ENCODE results near the gene NEDD4L.

Gene NEDD4L

GRCh38 chr18:58446391-58447060 lies 402.5 kb downstream of the NEDD4L start:
- H3K4me3 ChIP-seq (ENCODE audit: low read depth, low read length), result no peak overlapping the region
- TF ChIP-seq, protein P1, sequence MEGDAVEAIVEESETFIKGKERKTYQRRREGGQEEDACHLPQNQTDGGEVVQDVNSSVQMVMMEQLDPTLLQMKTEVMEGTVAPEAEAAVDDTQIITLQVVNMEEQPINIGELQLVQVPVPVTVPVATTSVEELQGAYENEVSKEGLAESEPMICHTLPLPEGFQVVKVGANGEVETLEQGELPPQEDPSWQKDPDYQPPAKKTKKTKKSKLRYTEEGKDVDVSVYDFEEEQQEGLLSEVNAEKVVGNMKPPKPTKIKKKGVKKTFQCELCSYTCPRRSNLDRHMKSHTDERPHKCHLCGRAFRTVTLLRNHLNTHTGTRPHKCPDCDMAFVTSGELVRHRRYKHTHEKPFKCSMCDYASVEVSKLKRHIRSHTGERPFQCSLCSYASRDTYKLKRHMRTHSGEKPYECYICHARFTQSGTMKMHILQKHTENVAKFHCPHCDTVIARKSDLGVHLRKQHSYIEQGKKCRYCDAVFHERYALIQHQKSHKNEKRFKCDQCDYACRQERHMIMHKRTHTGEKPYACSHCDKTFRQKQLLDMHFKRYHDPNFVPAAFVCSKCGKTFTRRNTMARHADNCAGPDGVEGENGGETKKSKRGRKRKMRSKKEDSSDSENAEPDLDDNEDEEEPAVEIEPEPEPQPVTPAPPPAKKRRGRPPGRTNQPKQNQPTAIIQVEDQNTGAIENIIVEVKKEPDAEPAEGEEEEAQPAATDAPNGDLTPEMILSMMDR (IDR thresholded peaks at IDR 0.05; ENCODE audit: borderline replicate concordance, insufficient read depth, low read depth, low read length), result no peak

DNA sequence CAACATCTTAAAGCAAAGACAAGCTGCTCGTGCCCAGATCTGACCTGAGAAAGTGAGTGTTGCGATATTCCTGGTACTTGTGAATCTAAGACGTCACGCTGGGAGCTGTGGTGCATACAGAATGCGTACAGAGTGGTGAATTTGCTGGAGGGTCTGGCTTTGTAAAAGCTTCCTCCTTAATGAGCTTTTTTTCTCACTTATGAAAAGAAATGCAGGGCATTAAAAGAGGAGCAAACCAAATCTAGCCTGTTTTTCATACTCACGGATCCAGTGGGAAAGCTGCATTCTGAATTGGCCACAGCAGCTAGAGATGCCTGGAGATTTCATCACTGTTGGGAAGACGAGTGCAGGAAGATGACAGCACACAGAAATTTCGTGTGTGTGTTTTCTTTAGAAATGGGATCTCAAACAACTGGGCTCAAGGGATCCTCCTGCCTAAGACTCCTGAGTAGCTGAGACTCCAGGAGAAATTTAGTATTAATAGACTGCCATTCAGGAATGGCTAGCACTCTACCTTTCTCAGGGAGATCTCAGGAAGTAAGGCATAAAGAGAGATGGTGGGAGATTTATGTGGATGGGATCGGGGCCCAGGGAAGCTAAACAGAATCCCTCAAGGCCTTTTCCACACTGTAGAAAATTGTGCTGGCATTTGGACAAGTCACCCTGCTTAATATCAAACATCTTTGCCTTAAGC lies 403.5 kb downstream of the NEDD4L start:
- TF ChIP-seq, protein P1 (IDR thresholded peaks at IDR 0.05; ENCODE audit: borderline replicate concordance, insufficient read depth, low read depth, low read length), result no peak
- no peak overlapping the region for H3K4me3 ChIP-seq (ENCODE audit: low read depth, low read length)

DNA sequence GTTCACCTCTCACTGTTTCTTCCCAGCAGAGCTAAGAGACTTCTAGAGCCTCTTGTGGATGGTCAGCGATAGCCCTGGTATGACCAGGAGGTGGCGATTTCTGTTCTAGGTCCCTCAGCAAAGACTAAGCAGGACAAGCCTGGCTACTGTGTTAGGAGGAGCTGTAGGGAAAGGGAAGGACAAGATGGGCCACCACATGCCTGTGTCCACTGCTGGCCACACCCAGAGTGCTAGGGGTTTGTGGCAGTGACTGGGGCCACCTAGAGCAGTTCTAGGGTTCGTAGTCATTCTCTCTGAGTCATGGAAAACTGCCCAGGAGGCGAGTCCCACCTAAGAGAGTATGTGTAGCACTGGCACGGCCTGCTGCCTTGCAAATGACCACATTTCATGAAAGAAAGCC lies 405.4 kb downstream of the NEDD4L start:
- TF ChIP-seq, protein P1 (IDR thresholded peaks at IDR 0.05; ENCODE audit: borderline replicate concordance, insufficient read depth, low read depth, low read length), result no peak
- no peak overlapping the region for H3K4me3 ChIP-seq (ENCODE audit: low read depth, low read length)
